GM10248 (cell line): Measurements from ENCODE around the gene CPD.

ENCODE experiments used
- CTCF ChIA-PET: fragments of 300-600 bp; sonication (Branson Sonifier 250); formaldehyde crosslinking; extraction: SDS; loops from one replicate; lab custom pipeline; 2021; ENCODE audit warnings: antibody characterized with exemption; lab: Yijun Ruan, JAX
- POLR2A ChIA-PET: fragments of 350-650 bp; sonication (Branson Sonifier 250); formaldehyde crosslinking; extraction: SDS; loops from one replicate; lab custom pipeline; 2020; ENCODE audit warnings: antibody characterized with exemption; lab: Yijun Ruan, JAX
- DNase-seq: peaks from one replicate; pipeline ENCODE4 v3.0.0; 2012; ENCODE audit errors: extremely low spot score
- CTCF ChIP-seq: IDR thresholded peaks from 2 replicates; pipeline ENCODE4 v1.5.1; 2012; ENCODE audit warnings: mild to moderate bottlenecking, low read depth; ENCODE audit errors: extremely low read depth, missing control alignments, control extremely low read depth

CPD gene

GRCh38 chr17:30393491-30393890 lies 14.8 kb downstream of the CPD start:
- ChIA-PET POLR2A (no interaction called here), CTCF (interaction anchor here (0.9 kb wide), 1 partner anchor 289 kb away, joined by 3 read pairs; no protein-coding TSS in a partner anchor)
- no peak for TF ChIP-seq CTCF
- DNase-seq = no peak

GRCh38 chr17:30393911-30394867 lies 15.5 kb downstream of the CPD start:
- no peak for TF ChIP-seq CTCF
- POLR2A ChIA-PET = no interaction called here
- CTCF ChIA-PET = interaction anchor here (0.9 kb wide), 1 partner anchor 289 kb away, joined by 3 read pairs; no protein-coding TSS in a partner anchor
- no peak for DNase-seq

- CTCF ChIA-PET = no interaction called here
- POLR2A ChIA-PET = interaction anchor here (0.8 kb wide), 1 partner anchor 255 kb away, joined by 3 read pairs; no protein-coding TSS in a partner anchor
- no peak for DNase-seq
- TF ChIP-seq CTCF = no peak
Observed at GRCh38 chr17:30395398-30396022, 16.8 kb downstream of the CPD start.

GRCh38 chr17:30396129-30396528 lies 17.4 kb downstream of the CPD start:
- TF ChIP-seq CTCF = no peak
- DNase-seq = no peak
- POLR2A ChIA-PET = interaction anchor here (0.8 kb wide), 1 partner anchor 254 kb away, joined by 3 read pairs; no protein-coding TSS in a partner anchor
- CTCF ChIA-PET = interaction anchor here (0.8 kb wide), 1 partner anchor 15 kb away, joined by 4 read pairs; no protein-coding TSS in a partner anchor

GRCh38 chr17:30396612-30397011 lies 17.9 kb downstream of the CPD start:
- CTCF ChIA-PET = interaction anchor here (0.8 kb wide), 1 partner anchor 15 kb away, joined by 4 read pairs; no protein-coding TSS in a partner anchor
- no peak for TF ChIP-seq CTCF
- POLR2A ChIA-PET = interaction anchor here (0.8 kb wide), 1 partner anchor 254 kb away, joined by 3 read pairs; no protein-coding TSS in a partner anchor
- DNase-seq = no peak

- POLR2A ChIA-PET = no interaction called here
- CTCF ChIA-PET = no interaction called here
Observed at GRCh38 chr17:30398328-30399041, 19.8 kb downstream of the CPD start.

More at GRCh38 chr17:30398328-30399041, 19.8 kb downstream of the CPD start:
- no peak for TF ChIP-seq CTCF
- no peak for DNase-seq
